GM18511 (cell line): Measurements from ENCODE around the gene LAMP1.
"Not testable (repeated sequence)": the region's sequence is repeated elsewhere in the genome, so short reads cannot be mapped to it uniquely, and the experiment has no call there.

ENCODE experiments used
- ATAC-seq: cut with Tn5 transposase; IDR thresholded peaks from one replicate; pipeline ENCODE4 v1.9.1; 2021; ENCODE audit warnings: mild to moderate bottlenecking, moderate library complexity; ENCODE audit not compliant: unreplicated experiment

The LAMP1 gene

DNA sequence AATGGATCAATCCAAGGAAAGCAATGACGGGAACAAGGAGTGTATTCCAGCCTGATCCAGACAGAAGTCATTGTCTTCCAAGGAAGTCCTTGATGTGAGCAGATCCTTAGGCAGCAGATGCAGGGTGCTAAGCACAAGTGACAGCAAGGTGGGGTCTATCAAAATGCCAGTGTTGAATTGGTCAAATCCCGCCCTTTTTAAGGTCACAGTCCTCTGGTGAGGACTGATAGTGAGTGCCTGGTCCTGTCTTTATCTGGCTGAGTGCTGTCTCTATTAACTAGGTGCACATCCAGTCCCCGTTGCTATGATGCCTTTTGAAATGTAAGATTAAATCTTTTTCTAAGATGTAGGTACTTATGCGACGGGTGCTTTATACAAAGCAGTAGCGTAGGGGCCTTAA, 1.3 kb upstream of the LAMP1 start:
- ATAC-seq = no peak

- peak; percentile 44 for ATAC-seq
Measured at GRCh38 chr13:113297370-113298042, 467 bp downstream of the LAMP1 start.

GRCh38 chr13:113298043-113298945, 1.3 kb downstream of the LAMP1 start:
- no peak for ATAC-seq

- no peak for ATAC-seq
Measured at GRCh38 chr13:113299951-113300350, 2.9 kb downstream of the LAMP1 start.

- ATAC-seq = no peak
Measured at GRCh38 chr13:113302986-113303385, 5.9 kb downstream of the LAMP1 start.

DNA sequence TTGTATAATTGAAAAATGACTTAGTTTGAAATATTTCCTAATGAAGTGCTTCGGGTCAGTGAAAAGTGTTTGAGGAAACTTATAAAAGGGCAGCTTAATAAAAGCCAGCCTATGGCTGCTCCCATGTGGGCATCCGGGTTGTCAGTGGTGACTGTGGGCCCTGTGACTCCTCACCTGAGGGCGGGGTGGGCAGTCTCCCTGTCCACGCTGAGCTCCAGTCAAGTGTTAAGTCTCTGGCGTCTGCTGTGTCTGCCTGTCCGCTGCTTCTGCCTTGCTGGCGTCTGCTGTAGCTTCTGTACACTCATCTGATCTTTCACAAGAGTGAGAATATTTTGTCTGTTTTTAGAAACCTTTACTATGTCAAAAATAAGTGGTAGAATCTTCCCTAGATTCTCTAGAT, 7.1 kb downstream of the LAMP1 start:
- no peak for ATAC-seq

DNA sequence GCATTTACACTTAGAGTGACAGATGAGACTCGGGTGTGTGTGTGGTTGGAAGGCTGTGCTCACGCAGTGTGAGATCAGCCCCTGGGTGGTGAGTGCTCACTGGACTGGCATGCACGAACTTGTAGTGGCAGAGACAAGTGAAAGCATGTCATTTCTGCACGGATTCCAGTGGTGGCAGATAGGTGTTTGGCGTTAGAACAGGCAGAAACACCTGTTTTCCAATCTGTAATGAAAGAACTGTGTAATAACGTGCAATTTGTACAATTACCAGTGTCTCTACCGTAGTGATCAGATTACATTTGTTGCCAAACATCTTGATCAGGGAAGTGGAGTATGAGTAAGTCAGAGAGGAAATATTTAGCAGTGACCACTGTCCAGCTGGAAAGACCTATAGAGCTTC, 8.2 kb downstream of the LAMP1 start:
- no peak for ATAC-seq

- ATAC-seq = no peak
Measured at GRCh38 chr13:113307491-113307890, 10.5 kb downstream of the LAMP1 start.

DNA sequence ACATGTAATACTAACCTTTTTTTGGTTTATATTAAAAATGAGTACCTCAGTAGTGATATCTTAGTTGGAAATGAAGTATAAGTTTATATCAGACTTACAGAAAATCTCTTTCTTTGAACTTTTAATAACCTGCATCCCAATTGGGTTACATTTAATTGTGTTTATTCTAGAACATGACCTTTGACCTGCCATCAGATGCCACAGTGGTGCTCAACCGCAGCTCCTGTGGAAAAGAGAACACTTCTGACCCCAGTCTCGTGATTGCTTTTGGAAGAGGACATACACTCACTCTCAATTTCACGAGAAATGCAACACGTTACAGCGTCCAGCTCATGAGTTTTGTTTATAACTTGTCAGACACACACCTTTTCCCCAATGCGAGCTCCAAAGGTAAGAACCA, 12.4 kb downstream of the LAMP1 start:
- ATAC-seq = no peak

DNA sequence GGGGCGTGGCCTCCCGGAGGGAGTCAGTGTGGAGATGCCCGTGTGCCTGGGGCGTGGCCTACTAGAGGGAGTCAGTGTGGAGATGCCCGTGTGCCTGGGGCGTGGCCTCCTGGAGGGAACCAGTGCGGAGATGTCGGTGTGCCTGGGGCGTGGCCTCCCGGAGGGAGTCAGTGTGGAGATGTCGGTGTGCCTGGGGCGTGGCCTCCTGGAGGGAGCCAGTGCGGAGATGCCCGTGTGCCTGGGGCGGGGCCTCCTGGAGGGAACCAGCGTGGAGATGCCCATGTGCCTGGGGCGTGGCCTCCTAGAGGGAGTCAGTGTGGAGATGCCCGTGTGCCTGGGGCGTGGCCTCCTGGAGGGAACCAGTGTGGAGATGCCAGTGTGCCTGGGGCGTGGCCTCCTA, 17.1 kb downstream of the LAMP1 start:
- not testable (repeated sequence) for ATAC-seq

DNA sequence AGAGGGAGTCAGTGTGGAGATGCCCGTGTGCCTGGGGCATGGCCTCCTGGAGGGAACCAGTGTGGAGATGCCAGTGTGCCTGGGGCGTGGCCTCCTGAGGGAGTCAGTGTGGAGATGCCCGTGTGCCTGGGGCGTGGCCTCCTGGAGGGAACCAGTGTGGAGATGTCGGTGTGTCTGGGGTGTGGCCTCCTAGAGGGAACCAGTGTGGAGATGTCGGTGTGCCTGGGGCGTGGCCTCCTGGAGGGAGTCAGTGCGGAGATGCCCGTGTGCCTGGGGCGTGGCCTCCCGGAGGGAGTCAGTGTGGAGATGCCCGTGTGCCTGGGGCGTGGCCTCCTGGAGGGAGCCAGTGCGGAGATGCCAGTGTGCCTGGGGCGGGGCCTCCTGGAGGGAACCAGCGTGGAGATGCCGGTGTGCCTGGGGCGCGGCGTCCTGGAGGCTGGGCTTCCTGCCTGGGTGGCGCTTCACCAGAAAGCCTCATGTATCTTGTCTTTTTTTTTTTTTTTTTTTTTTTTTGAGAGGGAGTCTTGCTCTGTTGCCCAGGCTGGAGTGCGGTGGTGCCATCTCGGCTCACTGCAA, 17.9 kb downstream of the LAMP1 start:
- not testable (repeated sequence) for ATAC-seq

DNA sequence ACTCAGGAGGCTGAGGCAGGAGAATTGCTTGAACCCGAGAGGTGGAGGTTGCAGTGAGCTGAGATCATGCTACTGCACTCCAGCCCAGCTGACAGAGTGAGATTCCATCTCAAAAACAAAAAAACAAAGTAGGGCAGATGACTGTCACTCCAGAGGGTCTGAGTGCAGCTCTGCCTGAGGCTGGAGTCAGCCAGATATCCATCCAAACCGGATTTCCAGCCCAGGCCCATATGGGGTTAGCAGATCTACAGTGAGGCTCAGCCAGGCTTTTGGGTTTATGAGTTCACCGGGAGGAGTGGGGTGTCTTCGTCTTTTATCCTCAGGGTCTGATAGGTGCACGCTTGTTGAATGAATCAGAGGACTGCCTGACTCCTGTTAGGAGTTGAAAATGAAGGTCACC, 19.0 kb downstream of the LAMP1 start:
- no peak for ATAC-seq

DNA sequence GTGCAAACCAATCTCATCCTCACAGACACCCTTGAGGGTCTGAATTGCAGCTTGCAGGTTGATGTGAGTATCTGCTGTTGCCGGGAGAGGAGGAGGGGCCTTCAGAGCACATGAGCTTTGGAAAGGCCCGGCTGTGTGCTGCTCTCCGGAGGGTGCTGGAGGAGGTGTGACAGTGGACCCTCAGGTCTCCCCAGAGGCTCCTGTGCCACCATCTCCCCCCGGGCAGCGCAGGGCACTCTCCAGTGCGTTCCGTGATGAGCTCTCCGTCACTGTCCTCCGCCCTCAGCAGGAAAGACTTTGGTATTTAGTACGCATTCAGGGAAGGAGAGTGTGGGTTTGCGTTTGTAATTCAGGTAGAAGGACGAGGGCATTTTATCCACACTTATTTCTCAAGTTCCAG, 20.0 kb downstream of the LAMP1 start:
- no peak for ATAC-seq

- ATAC-seq = no peak
Measured at GRCh38 chr13:113318956-113319355, 21.9 kb downstream of the LAMP1 start.

GRCh38 chr13:113319371-113319770, 22.3 kb downstream of the LAMP1 start:
- no peak for ATAC-seq

DNA sequence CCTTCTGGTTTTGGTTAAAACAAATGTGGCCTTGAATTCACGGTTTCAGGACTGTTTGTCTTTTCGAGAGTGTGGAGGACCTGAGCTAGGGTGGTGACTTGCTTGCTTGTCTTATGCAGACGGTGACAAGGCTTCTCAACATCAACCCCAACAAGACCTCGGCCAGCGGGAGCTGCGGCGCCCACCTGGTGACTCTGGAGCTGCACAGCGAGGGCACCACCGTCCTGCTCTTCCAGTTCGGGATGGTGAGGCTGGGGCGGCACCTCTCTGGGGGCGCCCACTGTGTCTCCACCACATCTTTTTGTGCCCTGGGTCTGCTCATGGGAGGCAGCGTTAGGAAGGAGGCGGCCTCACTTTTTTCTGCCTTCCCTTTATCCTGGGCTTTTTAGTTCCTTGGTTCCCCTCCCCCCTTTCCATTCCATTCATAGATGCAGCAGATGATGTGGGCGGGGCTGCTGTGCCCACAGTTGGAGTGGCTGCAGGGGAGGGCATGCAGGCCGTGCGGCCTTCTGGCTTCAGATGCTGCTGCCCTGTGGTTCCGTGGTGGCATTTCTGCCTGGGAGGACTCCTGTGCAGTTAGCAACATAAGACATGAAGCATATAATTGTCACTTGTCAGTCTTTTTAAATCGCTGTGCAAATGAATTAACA, 23.3 kb downstream of the LAMP1 start:
- ATAC-seq = no peak

DNA sequence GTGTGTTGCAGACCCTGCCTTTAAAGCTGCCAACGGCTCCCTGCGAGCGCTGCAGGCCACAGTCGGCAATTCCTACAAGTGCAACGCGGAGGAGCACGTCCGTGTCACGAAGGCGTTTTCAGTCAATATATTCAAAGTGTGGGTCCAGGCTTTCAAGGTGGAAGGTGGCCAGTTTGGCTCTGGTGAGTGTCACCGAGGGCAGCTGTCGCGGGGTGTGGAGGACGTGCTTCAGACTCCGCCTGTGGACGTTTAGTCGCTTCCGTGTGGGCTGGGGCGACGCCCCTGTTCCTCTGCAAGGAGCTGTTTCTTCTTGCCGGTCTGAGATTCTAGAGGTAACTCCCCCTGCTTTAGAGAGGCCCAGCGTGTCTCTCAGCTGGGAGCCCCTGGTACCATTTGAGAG, 24.5 kb downstream of the LAMP1 start:
- no peak for ATAC-seq

DNA sequence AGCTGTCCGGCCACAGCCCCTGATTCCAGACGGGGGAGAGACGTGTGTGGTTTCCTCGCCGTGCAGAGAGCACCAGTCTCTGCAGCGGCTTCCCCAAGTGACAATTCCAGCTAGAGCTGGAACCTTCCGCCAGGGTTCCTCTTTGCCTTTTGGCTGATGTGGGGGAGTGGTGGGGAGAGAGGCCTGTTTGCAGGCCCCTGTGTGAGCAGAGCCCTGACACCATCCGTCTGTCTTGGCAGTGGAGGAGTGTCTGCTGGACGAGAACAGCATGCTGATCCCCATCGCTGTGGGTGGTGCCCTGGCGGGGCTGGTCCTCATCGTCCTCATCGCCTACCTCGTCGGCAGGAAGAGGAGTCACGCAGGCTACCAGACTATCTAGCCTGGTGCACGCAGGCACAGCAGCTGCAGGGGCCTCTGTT, 25.0 kb downstream of the LAMP1 start:
- no peak for ATAC-seq

- no peak for ATAC-seq
Measured at GRCh38 chr13:113322890-113323651, 26.0 kb downstream of the LAMP1 start.

DNA sequence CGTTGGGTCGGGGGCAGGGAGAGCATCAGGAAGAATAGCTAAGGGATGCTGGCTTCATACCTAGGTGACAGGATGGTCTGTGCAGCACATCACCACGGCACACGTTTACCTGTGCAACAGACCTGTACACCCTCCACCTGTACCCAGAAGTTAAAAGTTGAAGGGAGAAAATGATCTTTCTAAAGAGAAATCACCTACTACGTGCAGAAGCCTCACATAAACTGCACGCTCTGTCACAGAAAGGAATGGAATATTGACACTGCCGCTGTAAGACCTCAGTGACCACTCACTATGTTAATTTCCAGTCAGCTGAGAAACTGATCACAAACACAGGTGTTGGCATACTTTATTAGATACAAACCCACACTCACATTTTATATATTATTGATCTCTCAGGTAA, 26.8 kb downstream of the LAMP1 start:
- no peak for ATAC-seq

DNA sequence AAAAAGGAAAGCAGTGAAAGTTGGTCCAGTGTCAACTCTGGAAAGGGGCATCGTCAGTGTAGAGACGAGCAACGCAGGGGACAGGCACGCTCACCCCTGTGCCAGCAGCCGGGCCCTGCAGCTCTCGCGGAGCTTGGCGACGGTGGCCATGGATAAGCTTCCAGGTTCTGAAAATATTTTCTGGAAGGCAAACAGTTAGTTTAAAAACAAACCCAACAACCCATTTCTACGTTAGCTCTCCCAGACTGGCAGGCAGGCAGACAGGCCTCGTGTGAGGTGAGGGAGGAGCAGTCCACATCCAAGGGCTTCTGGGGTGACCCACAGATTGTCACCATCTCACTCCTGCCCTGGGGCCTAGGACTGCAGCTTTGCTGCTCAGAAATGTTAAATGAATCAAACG, 27.4 kb downstream of the LAMP1 start:
- no peak for ATAC-seq
